ENCODE results near the gene WASF3.
"Not testable (repeated sequence)": the region's sequence is repeated elsewhere in the genome, so short reads cannot be mapped to it uniquely, and the experiment has no call there.

Gene WASF3

GRCh38 chr13:26707122-26708006 is 149.9 kb downstream of the WASF3 start:
- in situ Hi-C loops (cut with HindIII; ENCODE audit: low sequenced_read_pairs), result no loop called here

GRCh38 chr13:26708007-26708297 is 150.5 kb downstream of the WASF3 start:
- in situ Hi-C loops (cut with HindIII; ENCODE audit: low sequenced_read_pairs), result no loop called here

DNA sequence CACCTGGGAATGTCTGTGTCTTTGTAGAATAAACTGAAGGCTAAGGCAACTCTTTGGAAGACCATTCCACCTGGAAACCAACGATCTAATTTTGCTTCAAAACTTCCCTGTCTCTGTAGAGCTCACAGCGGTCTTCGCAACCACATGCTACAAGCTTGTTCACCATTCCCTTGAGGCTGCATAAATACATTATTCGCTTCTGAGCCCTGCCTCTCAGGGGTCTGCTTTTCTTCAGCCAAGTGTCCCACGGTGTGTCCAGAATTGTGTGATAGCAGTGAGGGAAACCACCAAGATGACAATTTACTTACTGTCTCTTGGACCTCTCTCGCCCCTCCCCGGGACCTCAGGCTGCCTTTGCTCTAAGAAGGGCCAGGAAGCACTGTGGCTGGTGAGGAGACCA is 152.0 kb downstream of the WASF3 start:
- in situ Hi-C loops (cut with HindIII; ENCODE audit: low sequenced_read_pairs), result no loop called here

GRCh38 chr13:26710166-26710565 is 152.7 kb downstream of the WASF3 start:
- in situ Hi-C loops (cut with HindIII; ENCODE audit: low sequenced_read_pairs), result no loop called here

DNA sequence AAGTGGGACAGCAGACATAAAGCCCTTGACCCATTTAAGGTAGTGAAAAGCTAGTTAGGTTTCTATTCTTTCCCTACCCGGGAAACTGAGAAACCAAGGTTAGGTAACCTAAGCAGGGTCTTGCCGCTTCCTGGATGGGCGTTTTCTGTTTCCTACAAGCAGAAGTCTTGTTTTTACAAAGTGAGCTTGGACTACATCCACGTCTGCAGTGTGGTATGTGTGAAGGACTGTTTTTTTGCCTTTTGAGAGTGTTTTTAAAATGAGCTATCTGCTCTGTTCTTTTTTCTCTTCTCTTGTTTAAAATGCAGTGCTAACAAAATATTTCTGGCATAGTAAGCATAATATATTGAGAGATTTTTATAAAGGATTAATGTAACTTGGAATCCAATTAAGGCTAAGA is 153.7 kb downstream of the WASF3 start:
- in situ Hi-C loops (cut with HindIII; ENCODE audit: low sequenced_read_pairs), result no loop called here

DNA sequence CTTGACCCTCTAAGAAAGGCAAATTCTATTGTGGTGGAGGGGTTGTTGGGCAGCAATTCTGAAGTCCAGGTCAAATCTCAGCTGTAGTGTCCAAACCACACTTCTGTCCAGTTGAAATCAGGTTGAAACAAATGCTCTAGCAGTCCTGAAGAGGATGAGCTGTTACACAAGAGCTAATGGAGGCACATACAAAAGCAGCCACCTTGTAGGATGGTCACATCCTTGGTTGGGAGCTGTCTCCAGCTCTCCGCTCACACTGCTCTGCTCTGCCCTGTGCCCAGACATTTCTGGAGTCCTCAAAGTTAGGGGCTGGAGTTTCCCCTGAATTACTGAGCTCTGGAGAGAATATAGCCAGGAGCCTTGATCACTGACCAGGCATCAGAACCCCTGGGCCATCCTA is 155.9 kb downstream of the WASF3 start:
- in situ Hi-C loops (cut with HindIII; ENCODE audit: low sequenced_read_pairs), result no loop called here

DNA sequence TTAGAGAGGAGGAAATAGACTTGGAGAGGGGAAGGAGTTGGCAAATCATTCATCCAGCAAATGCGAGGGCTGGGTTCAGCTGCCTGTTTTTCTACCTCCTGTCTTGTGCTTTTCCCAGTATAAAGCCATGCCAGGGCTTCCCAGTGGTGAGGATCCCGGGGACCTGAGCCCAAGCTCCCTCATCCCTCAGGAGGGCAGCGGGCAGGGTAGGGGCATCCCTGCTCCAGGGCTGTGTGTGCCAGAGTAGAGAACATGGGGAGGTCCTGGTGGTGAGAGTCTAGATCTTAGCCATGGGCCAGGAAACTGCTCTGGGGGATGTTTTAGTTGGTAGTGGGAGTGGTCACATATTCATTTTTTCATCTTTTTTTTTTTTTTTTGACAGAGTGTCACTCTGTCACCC is 159.5 kb downstream of the WASF3 start:
- in situ Hi-C loops (cut with HindIII; ENCODE audit: low sequenced_read_pairs), result no loop called here

DNA sequence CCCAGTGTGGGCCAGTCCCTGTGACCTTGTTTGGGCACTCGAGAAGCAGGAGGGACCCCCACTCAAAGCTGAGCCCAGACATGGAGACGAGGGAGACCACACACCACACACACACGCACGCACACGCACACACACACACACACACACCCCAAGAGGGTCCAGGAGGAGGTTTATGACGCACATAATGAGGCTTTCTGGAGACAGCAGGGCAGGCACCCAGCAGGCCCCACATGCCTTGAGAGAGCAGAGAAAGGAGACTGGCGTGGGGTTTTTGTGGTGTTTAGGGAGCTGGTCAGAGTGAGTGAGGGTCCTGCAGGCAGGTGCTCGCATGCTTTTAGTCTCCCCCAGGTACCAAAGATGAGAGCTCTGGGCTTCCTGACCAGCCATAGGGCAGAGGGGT is 160.7 kb downstream of the WASF3 start:
- in situ Hi-C loops (cut with HindIII; ENCODE audit: low sequenced_read_pairs), result no loop called here

- in situ Hi-C loops (cut with HindIII; ENCODE audit: low sequenced_read_pairs), result no loop called here
These were observed 161.4 kb downstream of the WASF3 start for GRCh38 chr13:26718872-26719271.

DNA sequence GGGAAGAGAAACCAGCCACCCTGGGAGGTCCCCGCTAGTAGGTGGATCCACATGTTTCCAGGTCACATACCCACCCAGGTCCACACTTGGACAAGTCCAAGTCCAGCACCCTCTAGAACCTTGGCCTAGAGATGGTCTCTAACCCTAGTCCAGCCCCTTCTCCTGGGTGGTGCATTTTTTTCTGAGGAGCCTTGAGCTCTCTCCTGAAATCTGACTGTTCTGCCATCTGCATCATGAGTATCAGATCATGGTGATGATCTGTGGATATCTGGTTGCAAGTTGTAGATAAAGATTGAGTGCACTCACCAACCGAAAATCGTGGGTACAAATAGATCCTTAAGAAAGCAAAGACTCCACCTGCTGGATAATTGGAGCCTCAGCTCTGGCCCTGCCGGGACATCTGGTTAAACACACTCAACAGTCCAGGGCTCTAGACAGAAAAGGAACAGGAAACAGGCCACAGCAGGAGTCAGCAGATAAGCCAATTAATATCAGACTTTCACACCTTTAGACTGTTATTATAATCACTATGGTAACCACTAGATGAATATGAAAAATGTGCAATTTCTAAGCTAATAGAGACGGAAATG is 162.0 kb downstream of the WASF3 start:
- in situ Hi-C loops (cut with HindIII; ENCODE audit: low sequenced_read_pairs), result no loop called here

DNA sequence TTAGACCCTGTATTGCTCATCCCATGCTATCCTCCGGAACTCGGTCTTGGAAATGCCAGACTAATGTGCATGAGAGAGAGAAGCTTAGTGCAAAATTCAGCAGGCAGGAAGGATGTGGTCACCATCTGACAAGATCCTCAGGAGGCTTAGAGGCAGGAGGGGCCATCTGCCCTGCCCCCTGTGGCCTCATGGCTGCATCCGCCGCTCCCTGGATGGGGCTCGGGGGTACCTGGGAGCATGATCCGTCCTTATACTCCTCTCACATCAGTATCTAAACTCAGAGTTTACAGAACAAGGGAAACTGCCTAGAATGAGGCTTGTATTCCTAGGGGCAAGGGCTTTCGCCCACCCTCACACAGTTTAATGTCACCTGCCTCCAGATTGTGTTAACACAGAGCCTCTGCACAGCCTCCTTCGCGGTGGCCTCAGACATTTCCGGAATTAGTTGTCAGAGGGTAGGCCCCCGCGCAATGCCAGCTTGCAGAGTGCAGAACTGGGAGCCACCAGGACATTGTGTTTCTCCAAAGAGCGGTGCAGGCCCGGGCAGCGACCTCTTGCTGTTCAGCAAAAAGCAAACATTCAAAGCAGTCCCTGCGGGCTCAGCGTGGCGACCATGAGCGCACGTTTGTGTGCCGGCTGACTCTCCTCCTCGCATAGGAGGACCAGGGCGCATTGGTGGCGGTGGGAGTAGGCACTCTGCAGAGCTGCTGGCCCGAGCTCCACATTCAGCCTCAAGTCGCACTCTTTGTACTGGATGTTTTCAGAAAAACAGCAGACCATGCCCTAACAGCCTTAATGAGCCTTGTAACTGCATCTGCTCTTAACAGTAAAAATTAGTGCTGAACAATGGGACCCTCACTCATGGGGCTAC is 164.0 kb downstream of the WASF3 start:
- in situ Hi-C loops (cut with HindIII; ENCODE audit: low sequenced_read_pairs), result no loop called here

DNA sequence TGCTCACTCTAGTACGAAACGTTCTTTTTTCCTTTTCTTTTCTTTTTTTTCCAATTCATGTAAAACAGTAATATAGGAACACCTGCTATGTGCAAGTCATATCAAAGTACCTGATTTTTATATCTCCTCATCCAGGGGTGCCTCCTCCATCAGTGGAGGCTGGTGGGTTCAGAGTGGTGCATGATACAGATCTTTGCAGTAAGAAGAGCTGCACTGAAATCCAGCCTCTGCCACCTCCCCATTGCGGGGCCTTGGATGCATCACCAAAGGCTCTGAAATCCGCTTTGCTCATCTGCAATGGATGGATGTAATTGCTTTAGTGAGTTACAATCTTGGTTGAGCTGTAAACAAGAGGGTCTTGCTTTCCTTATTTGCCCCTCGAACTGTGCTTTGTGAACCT is 164.8 kb downstream of the WASF3 start:
- in situ Hi-C loops (cut with HindIII; ENCODE audit: low sequenced_read_pairs), result no loop called here

GRCh38 chr13:26723620-26724019 is 166.1 kb downstream of the WASF3 start:
- in situ Hi-C loops (cut with HindIII; ENCODE audit: low sequenced_read_pairs), result not testable (repeated sequence)

DNA sequence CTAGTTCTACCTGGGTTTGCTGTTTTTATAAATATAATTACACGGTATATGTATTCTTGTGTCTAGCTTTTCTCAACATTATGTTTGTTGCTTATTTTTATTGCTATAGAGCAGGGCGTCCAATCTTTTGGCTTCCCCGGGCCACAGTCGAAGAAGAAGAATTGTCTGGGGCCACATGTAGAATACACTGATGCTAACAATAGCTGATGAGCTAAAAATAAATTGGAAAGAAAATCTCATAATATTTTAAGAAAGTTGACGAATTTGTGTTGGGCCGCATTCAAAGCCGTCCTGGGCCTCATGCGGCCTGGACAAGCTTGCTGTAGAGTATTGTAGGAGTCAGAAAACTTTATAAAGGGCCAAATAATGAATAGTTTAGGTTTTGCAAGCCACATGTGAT is 169.2 kb downstream of the WASF3 start:
- in situ Hi-C loops (cut with HindIII; ENCODE audit: low sequenced_read_pairs), result no loop called here

DNA sequence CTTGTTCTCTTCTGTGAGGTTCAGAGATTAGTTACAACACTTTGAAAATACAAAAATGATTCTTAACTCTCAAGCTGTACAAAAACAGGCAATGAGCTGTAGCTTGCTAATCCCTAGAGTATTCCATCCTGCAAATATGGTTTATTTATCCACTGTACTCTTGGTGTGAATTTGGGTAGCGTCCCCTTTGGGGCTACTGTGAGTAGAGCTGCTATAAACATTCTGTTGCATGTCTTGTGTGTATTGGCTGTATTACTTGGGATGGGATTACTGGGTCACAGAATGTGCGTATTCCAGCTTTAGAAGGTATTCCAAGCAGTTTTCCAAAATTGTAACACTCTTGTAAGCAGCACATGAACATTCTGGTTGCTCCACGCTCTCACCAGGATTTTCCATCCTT is 169.6 kb downstream of the WASF3 start:
- in situ Hi-C loops (cut with HindIII; ENCODE audit: low sequenced_read_pairs), result no loop called here

- in situ Hi-C loops (cut with HindIII; ENCODE audit: low sequenced_read_pairs), result no loop called here
These were observed 170.2 kb downstream of the WASF3 start for GRCh38 chr13:26727633-26728032.

DNA sequence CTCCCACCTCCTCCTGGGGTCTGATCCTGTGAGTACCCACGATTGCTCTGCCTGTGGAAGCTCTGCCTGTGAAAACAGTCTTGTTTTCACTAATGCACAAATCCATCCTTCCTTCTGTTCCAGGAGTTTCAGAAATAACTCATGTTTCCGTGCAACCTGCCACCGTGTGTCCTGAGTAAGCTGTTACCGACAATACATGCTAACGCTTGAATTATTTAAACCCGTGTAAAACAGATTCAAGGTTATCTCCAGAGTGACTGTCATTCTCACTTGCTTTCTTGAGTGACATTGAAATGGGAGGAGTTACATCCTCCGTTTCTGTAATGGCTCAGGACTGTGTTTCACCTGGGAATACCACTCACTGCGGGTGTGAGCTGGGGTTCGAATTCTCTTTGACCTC is 178.2 kb downstream of the WASF3 start:
- in situ Hi-C loops (cut with HindIII; ENCODE audit: low sequenced_read_pairs), result no loop called here
